GM11168 (cell line): Measurements from ENCODE around the gene ADGRL3.
"Not testable (repeated sequence)": the region's sequence is repeated elsewhere in the genome, so short reads cannot be mapped to it uniquely, and the experiment has no call there.

Experiments
- in situ Hi-C: fragments of 300-500 bp; cut with MboI; formaldehyde crosslinking; loops from one replicate; pipeline ENCODE4 v1.12.0; 2022; ENCODE audit warnings: low sequenced_read_pairs; ENCODE audit not compliant: unreplicated experiment

The ADGRL3 gene

DNA sequence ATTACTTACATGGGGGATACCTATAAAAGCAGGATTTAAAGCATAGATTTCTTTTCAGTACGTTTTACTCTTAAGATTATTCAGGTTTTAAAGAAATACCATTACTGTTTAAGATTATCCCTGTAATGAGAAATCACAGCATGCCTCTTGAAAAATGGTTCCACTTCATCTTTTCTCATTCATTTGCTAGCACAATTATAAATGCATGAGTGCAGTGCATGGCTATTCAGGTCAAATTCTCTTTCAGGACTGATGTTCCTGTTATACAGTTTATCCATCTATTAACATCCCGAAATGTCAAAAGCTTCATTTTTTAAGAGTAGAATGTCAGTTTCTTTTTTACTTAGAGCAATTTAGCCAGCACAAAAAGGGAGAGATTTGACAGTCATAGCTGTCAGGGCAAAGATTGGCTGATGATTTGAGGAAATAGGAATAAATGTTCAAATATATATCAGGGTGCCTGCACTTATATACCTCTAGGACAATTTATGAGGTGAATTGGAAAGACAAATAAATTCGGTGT lies 135.2 kb downstream of the ADGRL3 start:
- in situ Hi-C loops, result no loop called here

DNA sequence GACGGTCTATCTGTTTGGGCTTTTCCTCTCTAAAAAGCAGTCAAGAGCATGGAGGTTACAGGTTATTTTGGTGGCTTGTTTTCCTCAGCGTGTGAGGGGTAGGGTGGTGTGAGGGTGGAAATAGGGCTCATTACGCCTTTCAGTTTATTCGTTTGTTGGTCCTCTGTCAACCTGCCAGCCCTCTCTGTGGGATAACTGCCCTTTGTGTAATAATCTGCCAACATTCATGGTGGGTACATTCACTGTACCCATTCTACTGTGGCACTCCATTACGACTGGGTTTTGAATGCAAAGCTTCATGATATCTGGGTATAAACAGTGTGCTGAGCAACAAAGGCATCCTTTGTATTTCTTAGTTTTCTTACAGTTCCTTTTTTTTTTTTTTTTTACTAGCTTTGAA lies 136.4 kb downstream of the ADGRL3 start:
- in situ Hi-C loops, result no loop called here

DNA sequence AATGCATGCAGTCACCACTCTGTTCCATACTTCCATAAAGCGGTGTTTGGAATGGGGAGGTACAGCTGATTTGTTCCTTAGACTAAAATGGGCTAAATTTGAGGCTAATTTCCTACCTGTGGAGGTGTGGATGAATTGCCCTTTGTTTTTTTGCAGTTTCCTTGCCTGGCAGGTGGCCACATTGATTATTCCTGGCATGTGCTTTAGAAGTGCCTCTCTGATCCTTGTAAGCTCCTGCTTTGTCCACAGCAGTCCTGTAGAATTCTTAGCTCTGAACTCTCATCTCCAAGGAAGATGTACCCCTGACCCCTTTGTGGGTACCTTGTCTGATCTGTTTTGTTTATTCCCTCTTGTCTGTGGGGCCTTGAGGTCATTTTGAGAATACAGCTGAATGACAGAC lies 136.8 kb downstream of the ADGRL3 start:
- in situ Hi-C loops, result no loop called here

GRCh38 chr4:61342061-61342460 lies 141.9 kb downstream of the ADGRL3 start:
- in situ Hi-C loops, result no loop called here

DNA sequence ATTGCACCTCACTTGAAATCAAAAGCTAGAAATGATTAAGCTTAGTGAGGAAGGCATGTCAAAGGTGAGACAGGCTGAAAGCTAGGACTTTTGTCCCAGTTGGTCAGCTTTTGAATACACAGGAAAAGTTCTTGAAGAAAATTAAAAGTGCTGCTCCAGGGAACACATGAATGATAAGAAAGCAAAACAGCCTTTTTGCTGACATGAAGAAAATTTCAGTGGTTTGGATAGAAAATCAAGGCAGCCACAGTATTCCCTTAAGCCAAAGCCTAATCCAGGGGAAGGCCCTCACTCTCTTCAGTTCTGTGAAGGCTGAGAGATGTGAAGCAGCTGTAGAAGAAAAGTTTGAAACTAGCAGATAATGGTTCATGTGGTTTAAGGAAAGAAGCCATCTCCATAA lies 150.8 kb downstream of the ADGRL3 start:
- in situ Hi-C loops, result no loop called here

DNA sequence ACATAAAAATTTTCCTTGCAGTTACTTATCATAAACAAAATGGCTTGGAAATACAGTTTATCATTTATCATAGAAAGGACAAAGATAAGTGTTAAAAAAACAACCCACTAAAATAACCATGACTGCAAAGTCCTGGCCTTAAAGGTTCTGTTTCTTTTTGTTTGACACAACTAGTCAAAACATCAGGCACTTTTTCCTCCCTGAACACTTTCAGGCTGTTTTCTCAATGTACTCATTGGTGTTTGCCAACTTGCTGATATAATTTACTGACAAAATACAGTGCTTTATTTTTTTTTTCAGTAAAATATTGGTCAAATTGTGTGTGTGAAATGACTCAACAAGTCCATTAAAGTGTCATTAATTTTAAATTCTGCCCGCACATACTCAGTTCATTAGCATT lies 156.6 kb downstream of the ADGRL3 start:
- in situ Hi-C loops, result no loop called here

- in situ Hi-C loops, result no loop called here
Measured at GRCh38 chr4:61359301-61359700, 159.2 kb downstream of the ADGRL3 start.

DNA sequence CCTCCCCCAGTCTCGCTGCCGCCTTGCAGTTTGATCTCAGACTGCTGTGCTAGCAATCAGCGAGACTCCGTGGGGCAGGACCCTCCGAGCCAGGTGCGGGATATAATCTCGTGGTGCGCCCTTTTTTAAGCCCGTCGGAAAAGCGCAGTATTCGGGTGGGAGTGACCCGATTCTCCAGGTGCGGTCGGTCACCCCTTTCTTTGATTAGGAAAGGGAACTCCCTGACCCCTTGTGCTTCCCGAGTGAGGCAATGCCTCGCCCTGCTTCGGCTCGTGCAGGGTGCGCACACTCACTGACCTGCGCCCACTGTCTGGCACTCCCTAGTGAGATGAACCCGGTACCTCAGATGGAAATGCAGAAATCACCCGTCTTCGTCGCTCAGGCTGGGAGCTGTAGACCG lies 172.7 kb downstream of the ADGRL3 start:
- in situ Hi-C loops, result not testable (repeated sequence)

DNA sequence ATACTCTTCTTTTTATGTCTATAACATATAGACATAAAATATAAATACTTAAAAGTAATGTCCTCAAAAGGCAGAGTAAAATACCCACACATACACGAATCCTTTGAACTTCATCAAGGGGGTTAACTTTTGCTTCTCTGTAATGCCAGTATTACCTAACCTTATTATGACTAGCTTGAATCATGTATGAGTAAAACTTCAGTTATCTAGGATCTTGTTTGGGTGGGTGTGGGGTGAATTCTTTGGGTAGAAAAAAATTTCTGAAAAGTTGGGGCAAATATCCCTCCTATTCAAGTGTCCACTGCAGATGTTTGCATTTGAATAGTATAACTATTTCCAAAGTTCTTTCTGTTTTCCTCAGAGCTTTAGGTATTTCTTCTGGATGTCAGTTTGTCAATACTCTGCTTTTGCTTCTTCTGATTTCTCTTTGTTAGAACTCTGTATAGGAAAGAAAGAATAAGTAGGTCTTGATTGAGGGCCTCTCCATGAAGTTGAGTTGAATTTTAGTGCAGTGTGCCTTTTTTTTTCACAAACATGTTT lies 173.8 kb downstream of the ADGRL3 start:
- in situ Hi-C loops, result no loop called here

DNA sequence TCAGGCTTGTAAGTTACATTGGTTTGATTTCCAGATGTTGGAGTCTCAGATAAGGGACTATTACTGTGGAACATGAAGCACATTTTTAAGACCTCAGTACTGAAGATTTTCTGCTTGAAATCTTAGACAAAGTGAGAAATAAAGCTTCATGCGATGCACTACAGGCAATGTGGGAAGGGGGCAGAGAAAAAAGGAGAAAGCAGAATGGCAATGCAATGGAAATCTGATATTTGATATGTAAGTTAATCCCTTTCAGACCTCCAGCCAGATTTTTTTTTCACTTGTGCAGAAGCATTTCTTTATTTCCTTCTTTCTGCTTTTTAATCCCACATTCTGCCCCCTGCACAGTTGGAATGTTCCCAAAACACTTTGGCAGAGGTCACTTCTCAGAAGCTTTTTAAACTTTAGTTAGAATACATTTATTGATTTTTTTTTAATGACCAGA lies 174.3 kb downstream of the ADGRL3 start:
- in situ Hi-C loops, result no loop called here

DNA sequence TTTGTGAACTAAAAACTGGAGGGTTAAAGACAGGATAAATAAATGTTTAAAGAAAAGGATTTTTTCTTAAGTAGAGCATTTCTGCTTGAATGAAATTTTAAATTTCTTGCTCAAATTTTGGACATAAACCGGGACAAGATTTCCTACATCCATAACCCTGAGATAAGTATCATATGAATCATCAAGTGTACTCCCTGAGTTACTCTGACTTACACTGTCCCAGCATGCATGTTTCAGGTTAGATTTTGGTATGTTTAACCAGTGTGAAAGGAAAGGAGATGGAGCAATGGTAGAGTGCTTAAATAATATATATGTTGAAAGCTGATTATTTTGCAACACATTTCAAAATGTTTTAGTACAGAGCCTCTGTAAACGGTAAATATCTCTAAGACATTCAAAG lies 175.2 kb downstream of the ADGRL3 start:
- in situ Hi-C loops, result no loop called here

DNA sequence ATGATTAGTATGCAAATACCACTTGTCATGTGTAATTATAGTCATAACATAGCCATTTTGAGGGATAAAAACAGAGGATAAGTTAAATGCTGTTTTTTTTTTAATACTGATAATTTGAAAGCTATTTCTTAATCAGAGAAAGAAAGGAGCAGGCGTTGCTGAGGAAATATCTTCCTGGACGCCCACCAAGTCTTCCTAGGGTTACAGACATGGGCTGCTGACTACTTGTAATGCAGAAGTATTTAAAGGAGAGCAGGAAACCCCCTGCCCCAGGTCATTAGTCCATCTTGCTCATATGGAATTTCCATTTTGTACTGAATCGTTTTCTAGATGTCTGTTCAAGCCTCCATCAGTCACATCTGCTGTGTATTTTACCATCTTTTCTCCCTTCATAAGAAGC lies 176.2 kb downstream of the ADGRL3 start:
- in situ Hi-C loops, result no loop called here

DNA sequence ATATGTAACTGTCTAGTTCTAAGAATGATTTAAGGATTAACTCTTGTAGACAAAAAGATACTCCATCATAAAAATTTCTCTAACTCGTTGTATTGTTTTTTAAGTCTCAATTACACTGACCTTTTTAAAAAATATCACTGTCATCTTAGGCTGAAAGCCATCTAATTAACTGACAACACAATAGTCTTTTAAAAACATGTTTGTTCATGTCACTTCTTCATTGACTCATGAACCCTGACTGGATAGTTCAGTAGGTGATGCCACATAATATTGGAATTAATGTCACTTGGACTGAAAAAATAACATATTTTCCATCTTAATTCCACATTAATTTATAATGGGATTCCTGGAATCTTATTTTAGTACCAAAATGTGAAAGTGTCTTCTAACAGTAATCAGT lies 179.3 kb downstream of the ADGRL3 start:
- in situ Hi-C loops, result no loop called here

GRCh38 chr4:61380865-61381264 lies 180.7 kb downstream of the ADGRL3 start:
- in situ Hi-C loops, result no loop called here

- in situ Hi-C loops, result no loop called here
Measured at GRCh38 chr4:61385256-61385655, 185.1 kb downstream of the ADGRL3 start.

GRCh38 chr4:61387372-61387771 lies 187.2 kb downstream of the ADGRL3 start:
- in situ Hi-C loops, result not testable (repeated sequence)

DNA sequence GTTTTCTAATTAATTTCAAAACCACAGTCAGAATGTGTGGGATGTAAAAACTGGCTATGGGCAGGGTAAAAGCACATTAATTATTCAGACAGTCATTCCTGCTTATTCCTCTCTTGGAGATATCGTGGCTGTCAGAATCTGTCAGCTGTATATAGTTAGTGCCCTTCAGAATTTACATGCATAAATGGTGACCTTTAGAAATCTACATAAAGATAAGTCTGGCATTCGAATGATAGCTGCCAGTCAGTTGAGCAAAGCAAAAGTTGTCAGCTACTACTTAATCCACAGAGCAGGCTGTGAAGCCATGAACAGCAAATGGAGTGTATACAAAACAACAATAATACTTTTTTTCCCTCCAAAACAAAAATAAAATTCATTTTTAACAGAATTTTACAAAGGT lies 189.5 kb downstream of the ADGRL3 start:
- in situ Hi-C loops, result no loop called here

GRCh38 chr4:61395754-61396153 lies 195.6 kb downstream of the ADGRL3 start:
- in situ Hi-C loops, result no loop called here

GRCh38 chr4:61397174-61397573 lies 197.0 kb downstream of the ADGRL3 start:
- in situ Hi-C loops, result no loop called here

DNA sequence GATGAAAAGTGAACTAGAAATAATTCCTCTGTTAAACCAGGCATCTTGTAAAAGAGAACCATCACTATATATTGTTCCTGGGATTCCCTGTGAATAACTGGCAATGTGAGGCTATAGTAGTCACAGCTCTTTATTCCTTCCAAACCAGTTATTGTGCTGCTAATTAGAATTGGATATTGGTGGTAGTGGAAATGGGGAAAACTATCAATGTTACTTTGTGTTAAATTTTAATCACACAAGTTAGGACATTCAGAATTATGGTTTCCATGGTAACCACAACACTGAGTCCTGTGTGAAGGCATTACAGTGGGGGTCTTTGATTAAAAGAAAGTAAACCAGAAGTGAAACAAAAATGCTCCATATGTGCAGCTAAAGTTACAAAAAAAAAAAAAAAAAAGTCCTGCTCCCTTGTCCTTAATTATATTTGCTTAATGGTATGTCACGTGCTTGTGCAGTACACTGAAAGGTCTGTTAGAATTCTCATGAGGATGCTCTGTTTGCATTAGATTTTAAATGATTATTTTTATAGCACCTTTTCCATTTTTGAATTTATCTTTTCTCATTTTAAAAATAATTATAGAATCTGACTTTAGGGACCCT lies 200.4 kb downstream of the ADGRL3 start:
- in situ Hi-C loops, result no loop called here

- in situ Hi-C loops, result no loop called here
Measured at GRCh38 chr4:61401771-61402170, 201.6 kb downstream of the ADGRL3 start.

DNA sequence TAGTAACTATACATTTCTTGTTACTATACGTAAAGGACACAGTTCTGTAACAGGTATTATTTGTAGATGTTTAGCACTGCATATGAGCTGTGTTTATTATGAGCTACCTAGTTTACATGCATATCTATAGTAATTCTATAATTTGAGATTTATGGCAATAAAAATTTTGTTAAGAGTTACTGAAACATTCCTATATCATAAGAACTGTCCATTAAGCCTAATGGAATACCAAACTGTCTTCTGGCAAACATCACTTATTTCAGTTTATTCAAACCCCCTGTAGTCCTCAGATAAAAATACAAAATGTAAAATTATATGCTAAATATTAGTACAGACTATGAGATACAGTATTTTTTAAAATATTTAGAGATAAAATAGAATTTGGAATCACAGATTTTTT lies 205.2 kb downstream of the ADGRL3 start:
- in situ Hi-C loops, result no loop called here
